ENCODE data around the gene TNFRSF18. TPM values are rescaled to one million over a fixed set of nuclear protein-coding genes. Genes with fewer than 3 reads are reported as not detected.
A peak's percentile ranks its signal among the peaks of the same experiment; 100 is the strongest.

The TNFRSF18 gene
- total RNA-seq, 1 donor = not detected

- DNase-seq (ENCODE audit: low read depth) = peak; percentile 97
- H3K4me3 ChIP-seq (ENCODE audit: low read depth, low read length) = peak within 1 kb of the TSS; percentile 88
- TF ChIP-seq CTCF (IDR thresholded peaks at IDR 0.05; ENCODE audit: insufficient read depth, low read depth, low read length) = no peak
Measured at GRCh38 chr1:1231400-1232207, 25.2 kb upstream of the TNFRSF18 start, which contains the start of gene SDF4. Gene SDF4 (minus strand): TSS chr1:1232001. CDS start chr1:1228772, 3,229 bp downstream.

GRCh38 chr1:1230656-1231399, 24.4 kb upstream of the TNFRSF18 start:
- peak; percentile 42 for TF ChIP-seq CTCF (IDR thresholded peaks at IDR 0.05; ENCODE audit: insufficient read depth, low read depth, low read length)
- DNase-seq (ENCODE audit: low read depth) = peak; percentile 78
- H3K4me3 ChIP-seq (ENCODE audit: low read depth, low read length) = peak overlapping the region; percentile 88

- no peak for TF ChIP-seq CTCF (IDR thresholded peaks at IDR 0.05; ENCODE audit: insufficient read depth, low read depth, low read length)
- DNase-seq (ENCODE audit: low read depth) = no peak
- H3K4me3 ChIP-seq (ENCODE audit: low read depth, low read length) = no peak overlapping the region
Measured at GRCh38 chr1:1229770-1230169, 23.4 kb upstream of the TNFRSF18 start.

- DNase-seq (ENCODE audit: low read depth) = no peak
- TF ChIP-seq CTCF (IDR thresholded peaks at IDR 0.05; ENCODE audit: insufficient read depth, low read depth, low read length) = no peak
- H3K4me3 ChIP-seq (ENCODE audit: low read depth, low read length) = no peak overlapping the region
Measured at GRCh38 chr1:1228596-1229321, 22.4 kb upstream of the TNFRSF18 start.

GRCh38 chr1:1228187-1228586, 21.8 kb upstream of the TNFRSF18 start:
- no peak overlapping the region for H3K4me3 ChIP-seq (ENCODE audit: low read depth, low read length)
- TF ChIP-seq CTCF (IDR thresholded peaks at IDR 0.05; ENCODE audit: insufficient read depth, low read depth, low read length) = no peak
- DNase-seq (ENCODE audit: low read depth) = no peak

GRCh38 chr1:1227386-1227785, 21.0 kb upstream of the TNFRSF18 start:
- H3K4me3 ChIP-seq (ENCODE audit: low read depth, low read length) = no peak overlapping the region
- no peak for TF ChIP-seq CTCF (IDR thresholded peaks at IDR 0.05; ENCODE audit: insufficient read depth, low read depth, low read length)
- DNase-seq (ENCODE audit: low read depth) = no peak
